ENCODE data around the gene HGD. TPM values are rescaled to one million over a fixed set of nuclear protein-coding genes. Genes with fewer than 3 reads are reported as not detected.

HGD gene
- total and polyA plus RNA-seq, 2 of the 13 experiments (the other 11 are each of a cell fraction or from before 2014, with no cell fraction given) = 265 to 398 TPM

- TF ChIP-seq ZNF382 (CRISPR knock-in tag; IDR thresholded peaks at IDR 0.05; ENCODE audit: borderline replicate concordance) (no peak), ZNF263 (CRISPR knock-in tag; IDR thresholded peaks at IDR 0.05) (no peak), ZKSCAN1 (IDR thresholded peaks at IDR 0.05; ENCODE audit: low read length) (no peak), HOXA5 (CRISPR knock-in tag; IDR thresholded peaks at IDR 0.05) (no peak), ZFP82 (CRISPR knock-in tag; IDR thresholded peaks at IDR 0.05; ENCODE audit: borderline replicate concordance) (no peak), HIVEP1 (CRISPR knock-in tag; IDR thresholded peaks at IDR 0.05) (no peak), FOXM1 (CRISPR knock-in tag; IDR thresholded peaks at IDR 0.05) (no peak), ZNF678 (CRISPR knock-in tag; IDR thresholded peaks at IDR 0.05) (no peak), GATAD1 (CRISPR knock-in tag; IDR thresholded peaks at IDR 0.05) (peak; percentile 73), NR2F2 (IDR thresholded peaks at IDR 0.05; ENCODE audit: borderline replicate concordance, low read depth) (no peak), ZBTB34 (CRISPR knock-in tag; IDR thresholded peaks at IDR 0.05) (no peak), ZNF142 (CRISPR knock-in tag; IDR thresholded peaks at IDR 0.05) (no peak), TBX2 (CRISPR knock-in tag; IDR thresholded peaks at IDR 0.05; ENCODE audit: borderline replicate concordance) (peak; percentile 57; the same call in 1 of the 2 replicates), ZNF691 (CRISPR knock-in tag; IDR thresholded peaks at IDR 0.05; ENCODE audit: borderline replicate concordance, low read depth) (no peak), ZNF775 (CRISPR knock-in tag; IDR thresholded peaks at IDR 0.05; ENCODE audit: borderline replicate concordance) (no peak), ZNF850 (CRISPR knock-in tag; conservative IDR thresholded peaks at IDR 0.05) (no peak), TCF7L2 (IDR thresholded peaks at IDR 0.05; ENCODE audit: low read depth, low read length) (no peak), HMGA1 (CRISPR knock-in tag; conservative IDR thresholded peaks at IDR 0.05) (no peak)
- TF ChIP-seq, protein P1, sequence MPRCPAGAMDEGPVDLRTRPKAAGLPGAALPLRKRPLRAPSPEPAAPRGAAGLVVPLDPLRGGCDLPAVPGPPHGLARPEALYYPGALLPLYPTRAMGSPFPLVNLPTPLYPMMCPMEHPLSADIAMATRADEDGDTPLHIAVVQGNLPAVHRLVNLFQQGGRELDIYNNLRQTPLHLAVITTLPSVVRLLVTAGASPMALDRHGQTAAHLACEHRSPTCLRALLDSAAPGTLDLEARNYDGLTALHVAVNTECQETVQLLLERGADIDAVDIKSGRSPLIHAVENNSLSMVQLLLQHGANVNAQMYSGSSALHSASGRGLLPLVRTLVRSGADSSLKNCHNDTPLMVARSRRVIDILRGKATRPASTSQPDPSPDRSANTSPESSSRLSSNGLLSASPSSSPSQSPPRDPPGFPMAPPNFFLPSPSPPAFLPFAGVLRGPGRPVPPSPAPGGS (CRISPR knock-in tag; IDR thresholded peaks at IDR 0.05) = no peak
Measured at GRCh38 chr3:120682095-120682681, at the start of gene HGD (continued).

Measured in HepG2 (cell line).